IPS-18a (cell line): Measurements from ENCODE around the gene POLG.

ENCODE experiments used
- H3K27ac ChIP-seq: one replicate; pipeline ENCODE4 v1.5.1; 2013; ENCODE audit warnings: low read length
- H3K27me3 ChIP-seq: one replicate; pipeline ENCODE4 v1.6.1; 2013; ENCODE audit warnings: mild to moderate bottlenecking, low read length; ENCODE audit not compliant: control insufficient read depth, insufficient read depth
- H3K36me3 ChIP-seq: one replicate; pipeline ENCODE4 v1.6.1; 2013; ENCODE audit warnings: low read depth, low read length; ENCODE audit not compliant: control insufficient read depth
- H3K4me1 ChIP-seq: one replicate; pipeline ENCODE4 v1.6.1; 2013; ENCODE audit warnings: low read depth, low read length; ENCODE audit not compliant: control insufficient read depth
- H3K4me3 ChIP-seq: one replicate; pipeline ENCODE4 v1.5.1; 2013; ENCODE audit warnings: low read length
- H3K9ac ChIP-seq: one replicate; pipeline ENCODE4 v1.6.1; 2013; ENCODE audit warnings: mild to moderate bottlenecking, low read length, moderate library complexity
- H3K9me3 ChIP-seq: one replicate; pipeline ENCODE4 v1.6.1; 2013; ENCODE audit warnings: low read depth, low read length; ENCODE audit not compliant: control insufficient read depth

POLG gene

DNA sequence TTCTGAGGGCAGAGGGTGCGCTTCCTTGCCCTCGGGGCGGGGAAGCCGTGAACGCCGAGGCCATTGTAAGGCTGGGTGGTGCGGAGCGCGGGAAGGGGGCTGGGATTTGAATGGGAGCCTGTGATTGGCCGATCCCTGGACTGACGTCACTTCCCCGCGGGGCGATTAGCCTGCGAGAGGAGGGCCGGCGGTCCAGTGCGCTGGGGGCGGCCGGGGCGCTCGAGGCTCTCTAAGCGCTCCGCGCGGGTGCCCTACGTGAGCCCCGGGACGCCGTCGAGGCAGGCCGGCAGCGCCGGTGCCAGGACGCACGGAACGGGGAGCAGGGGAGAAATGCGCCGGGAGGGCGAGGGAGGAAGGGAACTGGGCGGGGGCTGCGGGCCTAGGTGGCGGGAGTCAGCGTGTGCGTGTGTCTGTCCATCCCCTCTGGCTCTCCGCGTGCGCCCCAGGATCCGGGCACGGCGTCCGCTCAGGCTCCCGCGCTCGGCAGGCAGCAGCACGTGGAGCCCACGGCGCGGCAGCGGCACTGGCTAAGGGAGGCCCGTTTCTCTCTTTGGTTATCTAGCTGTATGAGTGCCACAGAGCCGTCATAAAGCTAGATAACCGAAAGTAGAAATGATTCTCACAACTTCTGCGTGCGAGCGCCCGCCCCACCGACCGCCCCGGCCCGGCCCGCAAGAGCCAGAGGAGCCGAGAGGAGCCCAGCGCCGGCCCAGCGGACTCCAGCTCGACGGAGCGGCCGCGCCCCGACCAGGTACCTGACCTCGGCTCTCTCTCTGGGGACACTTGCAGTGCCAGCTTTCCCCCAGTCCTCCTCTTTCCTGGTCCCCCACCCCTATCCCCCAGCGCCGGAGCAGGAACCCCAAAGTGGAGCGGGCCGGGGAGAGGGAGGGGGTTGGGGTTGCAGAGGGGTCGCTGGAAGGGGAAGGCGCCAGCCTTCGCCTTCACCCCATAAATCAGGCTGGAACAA, 33.1 kb upstream of the POLG start:
- H3K27ac ChIP-seq: no peak overlapping the region

DNA sequence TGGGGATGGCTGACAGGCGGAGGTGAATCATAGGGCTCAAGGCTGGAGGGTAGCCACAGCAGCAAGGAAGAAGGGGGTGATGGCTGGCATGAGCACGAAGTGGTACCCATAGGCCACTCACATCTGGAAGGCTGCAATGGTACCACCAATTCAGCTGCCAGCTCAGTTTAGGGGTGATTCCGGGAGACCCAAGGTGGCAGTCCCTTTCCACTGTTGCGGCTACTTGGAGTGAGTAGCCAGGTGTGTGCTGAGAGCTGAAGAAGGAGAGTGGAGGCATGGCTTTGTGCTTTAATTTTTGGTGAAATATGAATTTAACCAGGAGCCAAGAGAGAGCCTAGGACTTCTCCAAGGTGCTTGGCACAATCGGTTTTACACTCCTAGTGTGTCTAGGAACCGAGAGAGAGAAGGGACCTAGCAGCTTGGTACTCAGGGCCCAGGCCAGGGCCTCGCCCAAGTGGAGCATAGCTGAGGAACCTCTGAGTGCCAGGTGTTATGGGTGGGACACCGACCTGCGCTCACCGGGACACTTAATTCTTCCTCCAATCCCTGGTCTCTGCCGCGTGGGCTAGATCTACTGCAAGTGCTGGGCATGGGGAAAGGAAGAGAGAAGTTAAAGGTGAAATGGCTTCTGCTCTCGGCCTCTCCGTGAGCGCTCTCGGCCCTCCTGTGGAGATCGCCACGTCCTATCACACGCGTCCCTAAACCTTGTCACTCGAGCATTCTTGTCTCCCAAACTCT, 32.2 kb upstream of the POLG start:
- no peaks in the 10 kb centered on the region for H3K36me3 ChIP-seq
- peaks cover 16% of the 10 kb centered on the region for H3K4me1 ChIP-seq
- H3K4me3 ChIP-seq: no peak overlapping the region
- peaks cover 100% of the 10 kb centered on the region for H3K27me3 ChIP-seq
- H3K27ac ChIP-seq: no peak overlapping the region
- no peak overlapping the region for H3K9ac ChIP-seq
- no peaks in the 10 kb centered on the region for H3K9me3 ChIP-seq

More for the DNA sequence above, 33.1 kb upstream of the POLG start:
- Histone ChIP-seq H3K36me3 (no peaks in the 10 kb centered on the region), H3K9ac (no peak overlapping the region), H3K9me3 (no peaks in the 10 kb centered on the region), H3K27me3 (peaks cover 100% of the 10 kb centered on the region), H3K4me3 (no peak overlapping the region), H3K4me1 (peaks cover 19% of the 10 kb centered on the region)

DNA sequence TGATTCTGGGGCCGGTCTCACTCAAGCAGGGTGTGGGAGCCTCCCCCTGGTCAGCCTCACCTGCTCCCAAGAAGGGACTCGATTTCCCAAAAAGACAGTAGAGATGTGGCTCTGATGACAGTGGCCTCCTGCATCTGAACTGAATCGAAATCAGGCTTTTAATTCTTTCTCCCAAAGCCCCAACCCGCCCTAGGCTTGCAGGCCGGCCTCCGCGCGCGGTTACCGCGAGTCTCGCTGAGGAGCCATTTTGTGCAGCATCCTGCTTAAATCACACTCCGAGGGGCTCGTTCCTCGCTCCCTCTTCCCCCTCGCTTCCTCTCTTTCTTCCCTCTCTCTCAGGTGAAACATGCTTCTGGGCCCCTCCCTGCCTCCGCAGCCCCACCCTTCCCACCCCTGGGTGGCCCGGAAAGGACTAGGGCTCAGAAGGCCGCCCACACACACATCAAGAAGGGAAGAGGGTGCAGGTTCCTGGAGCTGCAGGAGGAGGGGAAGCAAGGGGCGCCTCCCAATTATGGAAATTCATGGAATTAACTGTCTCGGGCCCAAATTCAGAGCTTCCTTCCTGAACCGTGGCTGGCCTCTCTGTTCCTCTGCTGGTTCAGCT, 30.9 kb upstream of the POLG start:
- H3K27me3 ChIP-seq: peaks cover 100% of the 10 kb centered on the region
- H3K27ac ChIP-seq: no peak overlapping the region
- peaks cover 13% of the 10 kb centered on the region for H3K4me1 ChIP-seq

GRCh38 chr15:89364741-89365450, 30.3 kb upstream of the POLG start:
- H3K27ac ChIP-seq: no peak overlapping the region
- peaks cover 100% of the 10 kb centered on the region for H3K27me3 ChIP-seq
- no peaks in the 10 kb centered on the region for H3K9me3 ChIP-seq
- peaks cover 15% of the 10 kb centered on the region for H3K4me1 ChIP-seq
- no peaks in the 10 kb centered on the region for H3K36me3 ChIP-seq
- H3K4me3 ChIP-seq: no peak overlapping the region
- H3K9ac ChIP-seq: no peak overlapping the region

More for the DNA sequence above, 30.9 kb upstream of the POLG start:
- H3K9ac ChIP-seq: no peak overlapping the region
- no peaks in the 10 kb centered on the region for H3K9me3 ChIP-seq
- H3K36me3 ChIP-seq: no peaks in the 10 kb centered on the region
- H3K4me3 ChIP-seq: no peak overlapping the region

- Histone ChIP-seq H3K27me3 (peaks cover 100% of the 10 kb centered on the region), H3K9ac (no peak overlapping the region), H3K4me3 (no peak overlapping the region)
Observed at GRCh38 chr15:89364341-89364740, 29.7 kb upstream of the POLG start.

DNA sequence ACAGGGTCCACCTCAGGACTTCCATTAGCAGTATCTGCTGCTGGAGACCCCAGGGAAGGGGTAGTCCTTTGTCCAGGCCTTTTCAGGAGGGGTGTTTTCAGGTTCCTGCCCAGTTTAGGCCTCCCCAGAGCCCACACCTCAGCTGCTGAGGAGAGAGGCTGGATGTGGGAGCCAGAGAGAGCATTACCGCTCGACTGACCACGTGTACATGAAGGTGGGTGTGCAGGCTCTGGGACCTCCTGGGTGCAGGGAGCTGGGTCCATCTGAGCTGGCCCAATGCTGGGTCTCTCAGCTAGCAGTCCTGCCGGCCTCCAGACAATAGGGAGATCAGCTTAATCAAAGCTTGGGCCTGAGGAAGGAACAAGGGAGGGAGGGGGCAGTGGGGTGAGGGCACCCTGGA, 29.1 kb upstream of the POLG start:
- Histone ChIP-seq H3K4me1 (peaks cover 4% of the 10 kb centered on the region), H3K9ac (no peak overlapping the region), H3K27me3 (peaks cover 100% of the 10 kb centered on the region), H3K36me3 (no peaks in the 10 kb centered on the region), H3K4me3 (no peak overlapping the region), H3K27ac (no peak overlapping the region), H3K9me3 (no peaks in the 10 kb centered on the region)

More at GRCh38 chr15:89364341-89364740, 29.7 kb upstream of the POLG start:
- Histone ChIP-seq H3K9me3 (no peaks in the 10 kb centered on the region), H3K36me3 (no peaks in the 10 kb centered on the region), H3K4me1 (peaks cover 10% of the 10 kb centered on the region), H3K27ac (no peak overlapping the region)

DNA sequence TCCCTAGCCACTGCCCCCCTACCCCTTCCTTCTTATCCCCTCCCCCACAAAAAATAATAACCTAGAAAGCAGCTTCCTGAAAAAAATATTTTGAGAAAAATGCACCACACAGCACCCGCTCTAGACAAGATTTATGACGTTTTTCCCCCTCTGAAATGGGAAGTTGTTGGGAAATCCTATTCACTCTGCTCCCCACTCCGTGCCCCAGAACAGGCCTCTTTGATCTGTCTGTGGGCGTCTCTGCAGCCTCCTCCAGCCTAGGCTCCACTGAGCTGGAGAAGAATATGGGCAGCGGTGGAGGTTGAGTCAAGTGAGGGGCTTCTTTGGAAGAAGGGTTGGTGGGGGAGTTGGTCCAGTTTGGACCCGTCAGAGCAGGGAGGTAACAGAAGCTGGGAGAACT, 28.5 kb upstream of the POLG start:
- H3K4me1 ChIP-seq: peaks cover 3% of the 10 kb centered on the region
- no peaks in the 10 kb centered on the region for H3K36me3 ChIP-seq
- peaks cover 100% of the 10 kb centered on the region for H3K27me3 ChIP-seq
- H3K27ac ChIP-seq: no peak overlapping the region
- H3K9ac ChIP-seq: no peak overlapping the region
- H3K9me3 ChIP-seq: no peaks in the 10 kb centered on the region
- no peak overlapping the region for H3K4me3 ChIP-seq

- Histone ChIP-seq H3K4me3 (no peak overlapping the region), H3K36me3 (no peaks in the 10 kb centered on the region), H3K27me3 (peaks cover 100% of the 10 kb centered on the region), H3K9ac (no peak overlapping the region), H3K9me3 (no peaks in the 10 kb centered on the region), H3K27ac (no peak overlapping the region), H3K4me1 (peaks cover 3% of the 10 kb centered on the region)
Observed at GRCh38 chr15:89362203-89363101, 27.8 kb upstream of the POLG start.

DNA sequence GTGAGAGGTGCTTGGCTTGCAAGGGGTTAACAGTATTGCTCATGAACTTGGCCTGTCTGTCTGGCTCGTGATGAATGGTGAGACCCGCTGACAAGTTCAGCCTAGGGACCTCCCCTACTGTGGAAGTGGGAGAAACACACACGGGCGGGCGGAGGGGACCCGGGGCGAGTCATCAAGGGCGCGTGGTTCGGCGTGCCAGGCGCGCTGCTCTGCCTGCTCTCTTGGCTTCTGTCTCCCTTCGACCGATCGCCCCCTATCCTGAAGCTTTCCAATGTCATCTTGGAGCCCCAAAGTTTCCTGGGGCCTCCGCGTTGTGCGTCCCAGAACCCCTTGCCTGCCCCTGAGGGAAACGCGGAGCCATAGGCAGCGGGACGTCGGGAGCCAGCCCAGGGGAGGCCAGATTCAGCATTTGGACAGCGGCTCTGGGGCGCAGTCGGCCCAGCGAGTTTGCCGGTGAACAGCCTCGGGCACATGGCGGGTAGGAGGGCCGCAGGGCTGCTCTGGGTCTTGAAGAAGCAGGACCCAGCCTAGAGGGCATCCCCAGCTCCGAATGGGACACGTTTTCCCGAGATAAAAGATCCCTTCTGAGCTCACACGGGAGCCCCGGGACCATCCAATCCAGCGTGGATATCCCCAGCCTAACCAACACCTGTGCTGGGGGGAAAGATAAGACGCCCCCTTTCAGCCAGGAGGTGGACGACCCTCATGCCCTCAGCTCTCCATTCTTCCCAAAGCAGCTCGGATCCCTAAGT, 27.0 kb upstream of the POLG start:
- Histone ChIP-seq H3K4me3 (no peak overlapping the region), H3K36me3 (no peaks in the 10 kb centered on the region), H3K27ac (no peak overlapping the region), H3K4me1 (peaks cover 3% of the 10 kb centered on the region), H3K27me3 (peaks cover 100% of the 10 kb centered on the region), H3K9me3 (no peaks in the 10 kb centered on the region), H3K9ac (no peak overlapping the region)
